Measurements from ENCODE around the gene L3MBTL4.

- TF ChIP-seq POLR2A (IDR thresholded peaks at IDR 0.05; ENCODE audit: low read depth, low read length) (no peak), TAF1 (IDR thresholded peaks at IDR 0.05; ENCODE audit: borderline replicate concordance, low read depth, low read length) (no peak), POLR2AphosphoS5 (IDR thresholded peaks at IDR 0.05; ENCODE audit: low read depth, low read length) (no peak)
These were observed 86.1 kb downstream of the L3MBTL4 start for GRCh38 chr18:6328621-6329010.

Measured in GM12892 (cell line).